Measurements from ENCODE around the gene SPG21.

Gene SPG21

DNA sequence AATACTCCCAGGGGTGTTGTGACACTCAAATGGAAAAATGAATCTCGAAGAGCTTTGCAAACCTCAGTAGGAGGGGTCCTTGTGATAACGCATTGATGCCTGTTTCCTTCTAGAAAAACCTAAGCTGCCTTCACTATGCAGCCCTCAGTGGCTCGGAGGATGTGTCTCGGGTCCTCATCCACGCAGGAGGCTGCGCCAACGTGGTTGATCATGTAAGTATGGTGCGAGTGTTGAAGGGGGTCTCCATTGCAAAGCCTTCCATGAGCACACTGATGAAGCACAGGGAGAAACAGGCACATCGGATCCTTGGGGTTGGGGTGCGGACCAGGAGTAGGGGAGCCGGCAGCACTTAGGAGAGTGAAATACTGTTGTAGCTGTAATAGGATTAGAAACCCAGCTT, 55.7 kb downstream of the SPG21 start:
- no peak for DNase-seq

DNA sequence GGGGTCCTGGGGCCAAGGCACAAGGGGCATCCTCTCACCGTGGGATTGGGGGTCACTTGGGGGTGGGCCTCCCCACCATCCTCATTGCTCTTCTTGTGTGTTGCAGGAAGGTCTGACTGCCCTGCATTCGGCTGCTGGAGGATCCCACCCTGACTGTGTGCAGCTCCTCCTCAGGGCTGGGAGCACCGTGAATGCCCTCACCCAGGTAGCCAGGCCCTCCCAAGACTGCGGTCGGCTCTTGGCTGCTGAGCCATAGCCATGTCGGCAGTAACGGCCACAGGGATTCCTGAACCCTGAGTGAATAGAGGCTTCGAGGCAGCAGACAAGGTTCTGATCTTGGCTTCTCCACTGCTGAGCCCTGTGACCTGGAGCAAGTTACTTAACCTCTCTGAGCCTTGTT, 58.3 kb downstream of the SPG21 start:
- no peak for DNase-seq

DNA sequence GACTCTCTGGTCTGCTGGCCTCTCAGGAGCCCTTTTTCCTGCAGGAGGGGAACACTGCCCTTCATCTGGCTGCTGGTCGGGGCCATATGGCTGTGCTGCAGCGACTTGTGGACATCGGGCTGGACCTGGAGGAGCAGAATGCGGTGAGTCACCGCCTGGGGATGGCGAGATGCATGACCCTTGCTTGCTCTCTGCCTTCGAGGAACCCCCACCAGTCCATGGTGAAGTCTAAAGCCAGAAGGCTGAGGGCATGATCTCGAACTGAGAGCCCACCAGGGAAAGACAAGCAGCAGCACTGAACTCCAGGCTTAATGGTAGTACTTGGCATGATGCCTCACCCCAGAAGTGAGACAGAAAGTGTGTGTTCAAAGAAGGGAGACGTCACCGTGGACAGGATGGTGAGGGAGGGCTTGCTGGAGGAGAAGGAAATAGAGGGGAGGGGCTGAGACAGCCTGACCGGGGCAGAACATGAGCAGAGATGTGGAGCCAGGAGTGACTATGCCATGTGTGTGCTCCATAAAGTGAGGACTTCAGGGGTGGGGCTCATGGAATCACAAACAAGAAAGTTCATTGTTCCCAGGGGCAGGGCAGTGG, 58.8 kb downstream of the SPG21 start:
- DNase-seq: no peak

DNA sequence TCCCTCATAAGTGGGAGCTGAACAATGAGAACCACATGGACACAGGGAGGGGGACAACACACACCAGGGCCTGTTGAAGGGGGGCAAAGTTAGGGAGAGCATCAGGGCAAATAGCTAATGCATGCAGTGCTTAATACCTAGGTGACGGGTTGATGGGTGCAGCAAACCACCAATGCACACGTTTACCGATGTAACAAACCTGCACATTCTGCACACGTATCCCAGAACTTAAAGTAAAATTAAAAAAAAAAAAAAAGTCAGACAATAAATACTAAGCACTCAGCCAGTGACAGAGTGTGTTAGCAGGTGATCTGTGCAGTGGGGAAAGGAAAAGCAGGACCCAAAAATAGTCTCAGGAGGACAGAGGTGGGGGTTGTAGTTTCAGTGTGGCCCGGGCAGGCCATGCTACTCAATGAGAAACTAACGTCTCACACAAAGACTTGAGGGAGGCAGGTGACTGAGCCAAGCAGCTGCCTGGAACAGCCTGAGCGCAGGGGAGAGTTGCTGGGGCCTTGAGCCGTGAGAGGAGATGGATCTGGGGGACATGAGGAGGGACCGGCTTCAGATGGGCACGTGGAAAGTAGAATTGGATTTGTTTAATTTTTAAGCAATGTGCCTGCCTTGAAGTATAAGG, 59.6 kb downstream of the SPG21 start:
- no peak for DNase-seq

DNA sequence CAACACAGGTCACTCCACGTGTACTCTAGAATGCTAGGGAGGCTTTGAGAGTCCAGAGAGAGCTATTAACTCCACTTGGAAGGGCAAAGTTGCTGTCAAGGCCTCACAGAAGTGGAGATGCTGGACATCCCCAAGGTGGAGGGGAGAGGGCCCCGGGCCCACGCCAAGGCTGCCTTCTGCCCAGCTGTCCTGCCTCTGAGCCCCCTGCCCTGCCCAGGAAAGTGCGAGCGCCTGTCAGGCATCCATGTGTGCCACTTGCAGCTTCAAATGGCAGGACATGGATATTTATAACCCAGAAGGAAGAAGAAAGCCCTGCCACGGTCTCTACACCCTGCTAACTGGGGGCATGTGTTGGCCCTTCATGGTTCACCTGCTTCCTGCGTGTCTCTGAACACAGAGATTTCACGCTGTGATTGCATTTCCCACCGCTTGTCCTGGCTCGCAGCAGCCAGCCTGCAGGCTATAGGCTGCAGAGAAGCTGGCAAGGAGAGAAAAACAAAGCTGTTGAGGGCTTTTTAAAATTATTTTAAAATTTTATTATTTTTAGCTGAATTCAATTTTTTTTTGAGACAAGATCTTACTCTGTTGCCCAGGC, 61.0 kb downstream of the SPG21 start:
- DNase-seq: no peak

DNA sequence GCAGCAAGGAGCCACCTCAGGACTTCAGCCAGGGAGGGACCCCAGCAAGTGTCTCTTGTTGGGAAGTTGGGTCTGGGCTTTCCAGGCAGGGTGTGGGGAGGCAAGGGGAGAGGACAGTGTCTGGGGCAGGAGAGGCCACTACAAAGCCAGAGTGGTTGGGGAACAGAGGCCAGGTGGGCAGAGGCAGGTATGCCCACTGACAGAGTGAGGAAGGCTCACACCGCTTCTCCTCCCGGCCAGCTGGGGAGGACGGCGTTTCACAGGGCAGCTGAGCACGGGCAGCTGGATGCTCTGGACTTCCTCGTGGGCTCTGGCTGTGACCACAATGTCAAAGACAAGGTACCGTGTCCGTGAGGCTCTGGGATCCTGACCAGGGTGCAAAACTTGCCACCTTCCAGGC, 63.1 kb downstream of the SPG21 start:
- DNase-seq: no peak

DNA sequence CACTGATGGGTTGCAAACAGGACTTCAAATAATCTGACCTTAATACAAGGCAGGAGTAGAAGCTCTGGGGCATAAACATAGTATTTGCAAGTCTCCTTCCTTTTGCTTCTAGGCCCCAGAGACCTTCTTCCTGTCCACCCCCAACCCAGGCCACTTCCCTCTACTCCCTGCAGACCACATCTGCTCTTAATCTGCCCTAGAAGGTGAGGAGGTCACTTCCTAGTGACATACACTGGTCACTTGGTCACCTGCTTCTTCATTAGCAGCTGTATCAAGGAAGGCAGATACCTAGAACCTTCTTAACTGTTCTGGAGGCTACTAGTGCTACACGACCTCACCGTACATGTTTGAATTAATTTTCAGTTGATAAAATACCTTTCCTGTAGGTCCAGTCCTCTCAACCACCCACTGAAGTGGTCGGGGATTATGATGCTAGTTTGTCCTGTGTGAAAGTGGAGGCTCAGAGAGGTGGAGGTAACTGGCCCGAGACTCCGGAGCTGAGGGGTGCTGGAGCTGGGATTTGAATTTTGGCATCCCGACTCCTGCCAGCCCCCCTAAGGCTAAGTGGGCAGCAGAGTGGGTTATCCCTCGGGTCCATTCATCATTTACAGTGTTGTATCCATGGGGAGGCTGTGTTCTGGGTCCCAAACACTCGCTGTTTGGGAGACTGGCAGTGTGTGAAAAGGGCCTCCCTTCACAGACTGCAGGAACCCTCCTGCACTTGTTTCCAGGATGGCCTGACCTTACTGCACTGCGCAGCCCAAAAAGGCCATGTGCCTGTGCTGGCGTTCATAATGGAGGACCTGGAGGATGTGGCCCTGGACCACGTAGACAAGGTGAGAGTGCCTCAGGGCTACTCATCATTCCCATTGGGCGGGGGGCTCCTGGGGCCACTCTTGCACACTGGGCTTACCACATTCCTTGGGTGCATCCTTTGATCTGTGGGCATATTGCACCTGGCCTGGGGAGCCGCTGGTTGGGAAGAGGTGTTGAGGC, 64.1 kb downstream of the SPG21 start:
- no peak for DNase-seq

DNA sequence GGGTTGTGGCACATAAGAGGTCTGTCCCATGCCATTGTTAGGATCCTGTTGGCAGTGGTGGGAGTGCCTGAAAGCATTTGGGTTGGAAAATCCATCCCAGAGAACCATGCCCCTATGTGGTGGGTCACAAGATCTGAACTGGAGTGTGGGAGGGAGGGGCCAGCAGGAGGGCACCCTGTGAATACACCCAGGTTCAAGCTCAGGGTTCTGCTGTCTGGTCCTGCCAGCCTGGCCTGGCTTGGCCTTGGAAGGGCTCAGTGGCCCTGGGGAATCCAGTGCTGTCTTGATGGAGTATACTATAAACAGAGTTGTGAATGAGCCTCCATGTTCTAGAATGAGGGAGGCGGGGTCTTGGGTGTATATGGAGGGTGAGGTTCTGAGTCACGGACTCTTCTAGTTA, 66.2 kb downstream of the SPG21 start:
- no peak for DNase-seq

DNA sequence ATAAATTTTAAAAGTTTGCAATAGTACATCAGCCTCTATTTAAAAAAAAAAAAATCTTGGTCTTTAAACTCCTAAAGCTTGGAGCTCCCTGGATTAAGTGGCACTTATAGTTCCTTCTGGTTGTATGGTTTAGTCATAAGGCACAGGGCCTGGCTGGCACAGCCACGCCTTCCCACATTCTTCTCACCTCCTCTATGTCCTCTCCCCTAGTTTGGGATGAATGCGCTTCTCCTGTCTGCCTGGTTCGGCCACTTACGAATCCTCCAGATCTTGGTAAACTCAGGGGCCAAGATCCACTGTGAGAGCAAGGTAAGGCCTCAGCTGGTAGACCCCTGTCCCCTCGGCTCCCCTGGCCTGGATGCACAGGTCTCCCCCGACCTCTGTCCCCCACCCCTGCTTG, 68.0 kb downstream of the SPG21 start:
- no peak for DNase-seq

DNA sequence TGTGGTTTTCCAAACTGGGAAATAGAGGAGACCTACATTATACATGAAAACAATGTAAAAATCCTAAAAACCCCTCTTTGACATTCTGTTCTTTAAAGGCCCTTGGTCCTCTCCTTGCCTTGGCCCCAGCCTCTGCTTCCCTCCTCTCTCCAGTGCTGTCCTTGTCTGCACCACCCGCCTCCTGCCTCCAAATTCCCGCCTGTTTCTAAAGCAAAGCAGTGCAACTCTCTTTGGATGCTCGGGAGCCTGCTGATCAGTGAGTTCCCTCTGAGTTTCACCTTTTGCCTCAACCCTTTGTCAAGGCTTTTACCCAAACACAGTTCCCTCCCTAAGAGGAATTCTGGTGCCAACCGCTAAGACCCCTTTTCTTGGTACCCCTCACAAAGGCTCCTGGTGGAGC, 70.0 kb downstream of the SPG21 start:
- no peak for DNase-seq

DNA sequence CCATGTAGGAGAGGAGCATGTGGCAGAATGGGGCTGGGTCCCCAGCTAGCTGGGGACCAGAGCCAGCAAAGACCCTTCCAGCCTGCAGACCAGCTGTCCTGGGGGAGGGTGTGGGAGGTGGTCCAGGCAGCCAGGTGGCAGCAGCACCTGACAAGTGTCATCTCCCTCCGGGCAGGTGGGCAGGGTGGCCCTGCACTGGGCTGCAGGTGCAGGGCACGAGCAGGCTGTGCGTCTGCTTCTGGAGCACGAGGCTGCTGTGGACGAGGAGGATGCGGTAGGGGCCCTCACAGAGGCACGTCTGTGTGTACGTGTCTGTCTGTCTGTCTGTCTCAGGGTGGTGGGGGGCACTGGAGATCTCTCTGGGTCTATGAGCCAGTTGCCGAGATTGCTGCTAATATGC, 72.5 kb downstream of the SPG21 start:
- no peak for DNase-seq

DNA sequence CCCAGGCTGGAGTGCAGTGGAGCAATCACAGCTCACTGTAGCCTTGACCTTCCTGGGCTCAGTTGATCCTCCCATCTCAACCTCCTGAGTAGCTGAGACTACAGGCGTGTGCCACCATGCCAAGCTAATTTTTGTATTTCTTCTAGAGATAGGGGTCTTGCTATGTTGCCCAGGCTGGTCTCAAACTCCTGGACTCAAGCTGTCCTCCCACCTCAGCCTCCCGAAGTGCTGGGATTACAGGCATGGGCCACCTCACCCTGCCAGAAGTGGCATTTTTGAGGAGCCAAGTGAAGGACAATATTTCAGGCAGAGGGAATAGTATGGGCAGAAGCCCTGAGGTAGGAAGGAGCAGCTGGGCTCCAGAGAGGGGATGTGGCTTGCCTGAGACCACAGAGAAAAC, 73.3 kb downstream of the SPG21 start:
- no peak for DNase-seq

DNA sequence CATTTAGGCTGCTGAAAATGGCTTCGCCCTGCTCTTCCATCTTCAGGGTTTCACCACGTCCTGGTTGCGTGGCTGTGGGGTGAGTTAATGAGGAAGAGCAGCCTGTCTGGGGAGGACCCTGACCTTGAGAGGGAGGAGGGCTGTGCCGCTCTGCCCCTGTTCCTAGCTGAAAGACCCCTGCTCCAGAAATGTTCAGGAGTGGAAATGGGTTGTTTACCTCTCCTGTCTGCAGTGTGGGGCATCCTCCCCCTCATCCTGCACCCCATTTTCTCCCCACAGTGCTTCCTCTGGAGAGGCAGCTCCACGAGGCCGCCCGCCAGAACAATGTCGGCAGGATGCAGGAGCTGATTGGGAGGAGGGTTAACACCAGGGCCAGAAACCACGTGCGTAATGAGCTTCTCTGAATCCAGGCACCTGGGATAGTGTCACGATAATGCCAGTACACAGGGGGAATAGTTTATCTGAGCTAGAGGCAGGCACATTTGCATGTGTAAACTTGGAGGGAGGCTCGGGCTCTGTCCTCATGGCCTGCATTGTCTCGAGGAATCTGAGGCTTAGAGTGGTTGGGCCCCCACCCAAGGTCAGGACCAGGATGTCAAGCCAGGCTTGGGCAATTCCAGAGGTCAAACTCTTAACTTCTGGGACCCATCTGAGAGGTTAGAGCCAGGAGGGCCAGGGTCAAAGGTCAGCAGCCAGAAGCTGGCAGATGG, 74.0 kb downstream of the SPG21 start:
- no peak for DNase-seq

Measured in stimulated activated naive CD4-positive, alpha-beta T cell (primary cell).